Liver (tissue), 9 donors: ENCODE results near the gene CBX2. TPM values are rescaled to one million over a fixed set of nuclear protein-coding genes. Genes with fewer than 3 reads are reported as not detected.

Experiments
- DNase-seq: peaks from one replicate; pipeline ENCODE4 v3.0.0-alpha.2; 2017; ENCODE audit warnings: low spot score
- H3K27ac ChIP-seq, 2 donors: one replicate each; pipeline ENCODE4 v1.7.0; 2013; ENCODE audit warnings: inconsistent platforms in 2 of 2, low read length in 2 of 2, control low read depth in 1 of 2, low read depth in 1 of 2, mild to moderate bottlenecking in 1 of 2
- H3K27me3 ChIP-seq, 4 donors: one replicate each; pipeline versions ENCODE4 v1.6.1 to v1.7.0; 2013; ENCODE audit warnings: low read length in 3 of 4, inconsistent platforms in 1 of 4, mild to moderate bottlenecking in 1 of 4, moderate library complexity in 1 of 4; ENCODE audit not compliant: control insufficient read depth in 4 of 4, insufficient read depth in 4 of 4
- H3K36me3 ChIP-seq, 4 donors: one replicate each; pipeline versions ENCODE4 v1.6.1 to v1.7.0; 2013; ENCODE audit warnings: low read length in 3 of 4, mild to moderate bottlenecking in 3 of 4, low read depth in 1 of 4, moderate library complexity in 1 of 4; ENCODE audit not compliant: control insufficient read depth in 4 of 4, insufficient read depth in 3 of 4
- H3K4me1 ChIP-seq, 4 donors: one replicate each; pipeline versions ENCODE4 v1.6.1 to v1.7.0; 2013; ENCODE audit warnings: low read length in 3 of 4, mild to moderate bottlenecking in 3 of 4, moderate library complexity in 1 of 4; ENCODE audit not compliant: control insufficient read depth in 4 of 4, insufficient read depth in 4 of 4
- H3K4me3 ChIP-seq, 3 donors: one replicate each; pipeline versions ENCODE4 v1.6.1 to v1.7.0; 2013; ENCODE audit warnings: low read length in 3 of 3, control low read depth in 1 of 3, low read depth in 1 of 3, mild to moderate bottlenecking in 1 of 3
- H3K9ac ChIP-seq, 2 donors: one replicate each; pipeline ENCODE4 v1.7.0; 2013; ENCODE audit warnings: low read length in 2 of 2, mild to moderate bottlenecking in 2 of 2, moderate library complexity in 2 of 2, control low read depth in 1 of 2, low read depth in 1 of 2
- H3K9me3 ChIP-seq, 4 donors: one replicate each; pipeline versions ENCODE4 v1.6.1 to v1.7.0; 2013; ENCODE audit warnings: low read length in 3 of 4; ENCODE audit not compliant: control insufficient read depth in 4 of 4
- CTCF ChIP-seq: fragments of 150-350 bp; IDR thresholded peaks from 2 replicates; pipeline ENCODE4 v1.5.1; 2017; ENCODE audit warnings: improper control_type of control experiment, low read depth, low read length; ENCODE audit not compliant: missing input control
- EGR1 ChIP-seq, 2 donors: IDR thresholded peaks; 2 replicates each; pipeline ENCODE4 v1.6.1; 2016 to 2018; ENCODE audit warnings: antibody characterized with exemption in 2 of 2, low read depth in 2 of 2
- FOXA1 ChIP-seq: IDR thresholded peaks from 2 replicates; pipeline ENCODE4 v1.6.1; 2016; ENCODE audit warnings: antibody characterized with exemption
- FOXA2 ChIP-seq: IDR thresholded peaks from 2 replicates; pipeline ENCODE4 v1.6.1; 2016; ENCODE audit warnings: antibody characterized with exemption
- GABPA ChIP-seq, 2 donors: IDR thresholded peaks in 1 of 2; conservative IDR thresholded peaks in 1 of 2; 2 replicates each; pipeline ENCODE4 v1.6.1; 2016; ENCODE audit warnings: antibody characterized with exemption in 2 of 2, mild to moderate bottlenecking in 1 of 2, moderate library complexity in 1 of 2
- HNF4A ChIP-seq, 2 donors: conservative IDR thresholded peaks; 2 replicates each; pipeline ENCODE4 v1.6.1; 2016; ENCODE audit warnings: antibody characterized with exemption in 2 of 2, mild to moderate bottlenecking in 2 of 2
- HNF4G ChIP-seq: IDR thresholded peaks from 2 replicates; pipeline ENCODE4 v1.6.1; 2016; ENCODE audit warnings: antibody characterized with exemption
- JUND ChIP-seq, 2 donors: IDR thresholded peaks; 2 replicates each; pipeline ENCODE4 v1.6.1; 2016; ENCODE audit warnings: antibody characterized with exemption in 2 of 2
- MAX ChIP-seq: IDR thresholded peaks from 2 replicates; pipeline ENCODE4 v1.6.1; 2016; ENCODE audit warnings: antibody characterized with exemption
- NR2F2 ChIP-seq: IDR thresholded peaks from 2 replicates; pipeline ENCODE4 v1.6.1; 2016; ENCODE audit warnings: antibody characterized with exemption
- RAD21 ChIP-seq, 2 donors: IDR thresholded peaks; 2 replicates each; pipeline ENCODE4 v1.6.1; 2016; ENCODE audit warnings: antibody characterized with exemption in 2 of 2, mild to moderate bottlenecking in 2 of 2
- RXRA ChIP-seq, 2 donors: IDR thresholded peaks; 2 replicates each; pipeline ENCODE4 v1.6.1; 2017 to 2018; ENCODE audit warnings: antibody characterized with exemption in 2 of 2, mild to moderate bottlenecking in 1 of 2
- SP1 ChIP-seq: IDR thresholded peaks from 2 replicates; pipeline ENCODE4 v1.6.1; 2018; ENCODE audit warnings: antibody characterized with exemption, mild to moderate bottlenecking
- TAF1 ChIP-seq: conservative IDR thresholded peaks from 2 replicates; pipeline ENCODE4 v1.6.1; 2016; ENCODE audit warnings: antibody characterized with exemption, mild to moderate bottlenecking
- YY1 ChIP-seq: IDR thresholded peaks from 2 replicates; pipeline ENCODE4 v1.6.1; 2016; ENCODE audit warnings: antibody characterized with exemption, mild to moderate bottlenecking
- ZBTB33 ChIP-seq: IDR thresholded peaks from 2 replicates; pipeline ENCODE4 v1.6.1; 2016; ENCODE audit warnings: antibody characterized with exemption
- WGBS: extraction: QIAGEN DNeasy Blood & Tissue Kit; methylation state at CpG from one replicate; pipeline ENCODE4 v1.1.7; 2013; 5-methylcytosine and 5-hydroxymethylcytosine counted together
- polyA plus RNA-seq, 2 donors: library from polyadenylated mRNA; stranded (reverse) in 1 of 2; unstranded in 1 of 2; fragments of 200-250 nt in 1 of 2; fragments of >200 nt in 1 of 2; fragmentation: Nextera tagmentation in 1 of 2; extraction: Ambion mirVana in 1 of 2; gene quantifications; one replicate each; pipeline versions ENCODE4 v1.2.1 to v1.2.3, GENCODE V29; 2013 to 2015
- total RNA-seq, 2 donors: library from RNA; depleted of rRNA; stranded (reverse); fragments of >200 nt; gene quantifications; one replicate each; pipeline ENCODE4 v1.2.3, GENCODE V29; 2014
- TF ChIP-seq, protein P1 (sequence below): IDR thresholded peaks from 2 replicates; pipeline ENCODE4 v1.6.1; 2016; ENCODE audit warnings: antibody characterized with exemption
- TF ChIP-seq, protein P2 (sequence below): IDR thresholded peaks from 2 replicates; pipeline ENCODE4 v1.6.1; 2016; ENCODE audit warnings: antibody characterized with exemption, mild to moderate bottlenecking
- donor health status: healthy.
- donor health status: healthy.
- donor health status: healthy.
- donor health status: healthy.
- donor health status: healthy.

The CBX2 gene
- total and polyA plus RNA-seq, 4 donors = 0.33 to 2.4 (median 0.53) TPM

GRCh38 chr17:79779661-79780365, 1.9 kb downstream of the CBX2 start:
- no peaks in the 10 kb centered on the region for H3K36me3 ChIP-seq
- no peak overlapping the region for H3K9ac ChIP-seq
- TF ChIP-seq CTCF = no peak
- TF ChIP-seq RAD21 (IDR thresholded peaks at IDR 0.05) = no peak
- TF ChIP-seq GABPA (IDR thresholded peaks at IDR 0.05 in 1 of 2, conservative IDR thresholded peaks at IDR 0.05 in 1 of 2) = no peak
- TF ChIP-seq MAX = no peak
- TF ChIP-seq TAF1 = no peak
- TF ChIP-seq FOXA2 = no peak
- TF ChIP-seq FOXA1 = no peak
- no peak for TF ChIP-seq HNF4G
- TF ChIP-seq EGR1 (IDR thresholded peaks at IDR 0.05; ENCODE audit: low read depth in 2 of 2) = no peak
- TF ChIP-seq, protein P1, sequence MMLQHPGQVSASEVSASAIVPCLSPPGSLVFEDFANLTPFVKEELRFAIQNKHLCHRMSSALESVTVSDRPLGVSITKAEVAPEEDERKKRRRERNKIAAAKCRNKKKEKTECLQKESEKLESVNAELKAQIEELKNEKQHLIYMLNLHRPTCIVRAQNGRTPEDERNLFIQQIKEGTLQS = no peak
- no peak for TF ChIP-seq SP1
- TF ChIP-seq JUND (IDR thresholded peaks at IDR 0.05) = no peak
- TF ChIP-seq NR2F2 = no peak
- no peak for TF ChIP-seq RXRA (IDR thresholded peaks at IDR 0.05)
- no peak for TF ChIP-seq ZBTB33
- DNase-seq = no peak
- peaks cover 0 to 14% (median 4%) of the 10 kb centered on the region in 4 donors for H3K27me3 ChIP-seq
- H3K4me3 ChIP-seq = no peak overlapping the region
- no peak overlapping the region for H3K27ac ChIP-seq
- peaks cover 6 to 25% (median 14%) of the 10 kb centered on the region in 4 donors for H3K4me1 ChIP-seq
- peaks cover 0 to 4% (median 0%) of the 10 kb centered on the region in 4 donors for H3K9me3 ChIP-seq
- 89% methylated on average over 10 of the region's 10 CpGs for WGBS

GRCh38 chr17:79781012-79781650, 3.2 kb downstream of the CBX2 start:
- H3K36me3 ChIP-seq = no peaks in the 10 kb centered on the region
- no peak overlapping the region for H3K27ac ChIP-seq
- no peak overlapping the region for H3K4me3 ChIP-seq
- H3K9ac ChIP-seq = no peak overlapping the region
- H3K4me1 ChIP-seq = peaks cover 4 to 15% (median 8%) of the 10 kb centered on the region in 4 donors
- DNase-seq = no peak
- TF ChIP-seq, protein P2, sequence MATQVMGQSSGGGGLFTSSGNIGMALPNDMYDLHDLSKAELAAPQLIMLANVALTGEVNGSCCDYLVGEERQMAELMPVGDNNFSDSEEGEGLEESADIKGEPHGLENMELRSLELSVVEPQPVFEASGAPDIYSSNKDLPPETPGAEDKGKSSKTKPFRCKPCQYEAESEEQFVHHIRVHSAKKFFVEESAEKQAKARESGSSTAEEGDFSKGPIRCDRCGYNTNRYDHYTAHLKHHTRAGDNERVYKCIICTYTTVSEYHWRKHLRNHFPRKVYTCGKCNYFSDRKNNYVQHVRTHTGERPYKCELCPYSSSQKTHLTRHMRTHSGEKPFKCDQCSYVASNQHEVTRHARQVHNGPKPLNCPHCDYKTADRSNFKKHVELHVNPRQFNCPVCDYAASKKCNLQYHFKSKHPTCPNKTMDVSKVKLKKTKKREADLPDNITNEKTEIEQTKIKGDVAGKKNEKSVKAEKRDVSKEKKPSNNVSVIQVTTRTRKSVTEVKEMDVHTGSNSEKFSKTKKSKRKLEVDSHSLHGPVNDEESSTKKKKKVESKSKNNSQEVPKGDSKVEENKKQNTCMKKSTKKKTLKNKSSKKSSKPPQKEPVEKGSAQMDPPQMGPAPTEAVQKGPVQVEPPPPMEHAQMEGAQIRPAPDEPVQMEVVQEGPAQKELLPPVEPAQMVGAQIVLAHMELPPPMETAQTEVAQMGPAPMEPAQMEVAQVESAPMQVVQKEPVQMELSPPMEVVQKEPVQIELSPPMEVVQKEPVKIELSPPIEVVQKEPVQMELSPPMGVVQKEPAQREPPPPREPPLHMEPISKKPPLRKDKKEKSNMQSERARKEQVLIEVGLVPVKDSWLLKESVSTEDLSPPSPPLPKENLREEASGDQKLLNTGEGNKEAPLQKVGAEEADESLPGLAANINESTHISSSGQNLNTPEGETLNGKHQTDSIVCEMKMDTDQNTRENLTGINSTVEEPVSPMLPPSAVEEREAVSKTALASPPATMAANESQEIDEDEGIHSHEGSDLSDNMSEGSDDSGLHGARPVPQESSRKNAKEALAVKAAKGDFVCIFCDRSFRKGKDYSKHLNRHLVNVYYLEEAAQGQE = no peak
- TF ChIP-seq RAD21 (IDR thresholded peaks at IDR 0.05) (no peak), YY1 (no peak), TAF1 (no peak), CTCF (no peak), HNF4G (no peak), JUND (IDR thresholded peaks at IDR 0.05) (no peak), RXRA (IDR thresholded peaks at IDR 0.05) (no peak), GABPA (IDR thresholded peaks at IDR 0.05 in 1 of 2, conservative IDR thresholded peaks at IDR 0.05 in 1 of 2) (no peak), EGR1 (IDR thresholded peaks at IDR 0.05; ENCODE audit: low read depth in 2 of 2) (no peak), SP1 (no peak), NR2F2 (no peak), HNF4A (conservative IDR thresholded peaks at IDR 0.05) (no peak), FOXA1 (no peak), FOXA2 (no peak)
- TF ChIP-seq, protein P1 = no peak
- H3K9me3 ChIP-seq = peaks cover 0 to 4% (median 0%) of the 10 kb centered on the region in 4 donors
- peaks cover 0 to 11% (median 2%) of the 10 kb centered on the region in 4 donors for H3K27me3 ChIP-seq
- 78% methylated on average over 12 of the region's 12 CpGs for WGBS
